Duodenal mucosa (tissue), 2 donors: ENCODE data around the gene PXT1.
"Not testable (repeated sequence)": the region's sequence is repeated elsewhere in the genome, so short reads cannot be mapped to it uniquely, and the experiment has no call there.

Source experiments
- H3K27ac ChIP-seq: one replicate; pipeline ENCODE4 v1.7.0; 2013; ENCODE audit warnings: low read depth, low read length
- H3K27me3 ChIP-seq, 2 donors: one replicate each; pipeline ENCODE4 v1.7.0; 2013; ENCODE audit warnings: low read length in 2 of 2, control low read depth in 1 of 2; ENCODE audit not compliant: insufficient read depth in 2 of 2, control insufficient read depth in 1 of 2
- H3K36me3 ChIP-seq, 2 donors: one replicate each; pipeline ENCODE4 v1.7.0; 2013; ENCODE audit warnings: low read length in 2 of 2, control low read depth in 1 of 2; ENCODE audit not compliant: insufficient read depth in 2 of 2, control insufficient read depth in 1 of 2
- H3K4me1 ChIP-seq, 2 donors: one replicate each; pipeline ENCODE4 v1.7.0; 2013; ENCODE audit warnings: low read length in 2 of 2, control low read depth in 1 of 2; ENCODE audit not compliant: insufficient read depth in 2 of 2, control insufficient read depth in 1 of 2
- H3K4me3 ChIP-seq, 2 donors: one replicate each; pipeline ENCODE4 v1.7.0; 2013; ENCODE audit warnings: low read length in 2 of 2, low read depth in 1 of 2
- H3K9ac ChIP-seq, 2 donors: one replicate each; pipeline ENCODE4 v1.7.0; 2013; ENCODE audit warnings: low read length in 2 of 2, low read depth in 1 of 2
- H3K9me3 ChIP-seq, 2 donors: one replicate each; pipeline ENCODE4 v1.7.0; 2013; ENCODE audit warnings: low read length in 2 of 2, control low read depth in 1 of 2; ENCODE audit not compliant: control insufficient read depth in 1 of 2

Gene PXT1

GRCh38 chr6:36426622-36427021 is 16.0 kb downstream of the PXT1 start:
- Histone ChIP-seq H3K4me3 (no peak overlapping the region), H3K9ac (no peak overlapping the region), H3K27me3 (no peaks in the 10 kb centered on the region), H3K36me3 (no peaks in the 10 kb centered on the region), H3K9me3 (no peaks in the 10 kb centered on the region), H3K27ac (no peak overlapping the region), H3K4me1 (peaks cover 6% of the 10 kb centered on the region in 2 donors)

- Histone ChIP-seq H3K4me3 (peak overlapping the region; percentile 82 to 83), H3K9me3 (no peaks in the 10 kb centered on the region), H3K4me1 (peaks cover 6% of the 10 kb centered on the region in 2 donors), H3K27ac (peak overlapping the region; percentile 60), H3K36me3 (no peaks in the 10 kb centered on the region), H3K27me3 (no peaks in the 10 kb centered on the region), H3K9ac (peak overlapping the region; percentile 58 to 83)
These were observed 19.4 kb downstream of the PXT1 start for GRCh38 chr6:36423101-36423824.

- Histone ChIP-seq H3K9me3 (no peaks in the 10 kb centered on the region), H3K27ac (peak overlapping the region; percentile 60)
These were observed 19.9 kb downstream of the PXT1 start for GRCh38 chr6:36422714-36423100.

GRCh38 chr6:36419310-36419709 is 23.3 kb downstream of the PXT1 start:
- Histone ChIP-seq H3K9me3 (no peaks in the 10 kb centered on the region), H3K4me1 (peaks cover 6 to 7% of the 10 kb centered on the region in 2 donors), H3K36me3 (no peaks in the 10 kb centered on the region), H3K9ac (no peak overlapping the region), H3K27ac (no peak overlapping the region), H3K4me3 (no peak overlapping the region), H3K27me3 (no peaks in the 10 kb centered on the region)

More at GRCh38 chr6:36422714-36423100, 19.9 kb downstream of the PXT1 start:
- Histone ChIP-seq H3K36me3 (no peaks in the 10 kb centered on the region), H3K27me3 (no peaks in the 10 kb centered on the region), H3K9ac (peak overlapping the region; percentile 58 to 83), H3K4me3 (peak overlapping the region; percentile 60 to 82), H3K4me1 (peaks cover 6% of the 10 kb centered on the region in 2 donors)

- Histone ChIP-seq H3K36me3 (no peaks in the 10 kb centered on the region), H3K4me1 (peaks cover 6 to 10% of the 10 kb centered on the region in 2 donors), H3K4me3 (no peak overlapping the region), H3K27ac (no peak overlapping the region), H3K27me3 (no peaks in the 10 kb centered on the region), H3K9me3 (no peaks in the 10 kb centered on the region), H3K9ac (no peak overlapping the region)
These were observed 24.1 kb downstream of the PXT1 start for GRCh38 chr6:36418558-36418957.

- no peaks in the 10 kb centered on the region for H3K36me3 ChIP-seq
- no peaks in the 10 kb centered on the region for H3K9me3 ChIP-seq
- H3K4me1 ChIP-seq: peaks cover 0 to 4% of the 10 kb centered on the region in 2 donors
- no peak overlapping the region for H3K4me3 ChIP-seq
- peak overlapping the region in 1 of 2 donors; percentile 0 for H3K9ac ChIP-seq
- H3K27me3 ChIP-seq: no peaks in the 10 kb centered on the region
- no peak overlapping the region for H3K27ac ChIP-seq
These were observed 28.2 kb downstream of the PXT1 start for GRCh38 chr6:36414481-36414880.

- Histone ChIP-seq H3K4me1 (peaks cover 0 to 4% of the 10 kb centered on the region in 2 donors), H3K36me3 (no peaks in the 10 kb centered on the region), H3K27me3 (no peaks in the 10 kb centered on the region), H3K9me3 (no peaks in the 10 kb centered on the region), H3K27ac (no peak overlapping the region), H3K9ac (no peak overlapping the region), H3K4me3 (no peak overlapping the region)
These were observed 28.9 kb downstream of the PXT1 start for GRCh38 chr6:36413489-36414480.

GRCh38 chr6:36409718-36410117 is 32.9 kb downstream of the PXT1 start:
- not testable (repeated sequence) for H3K9ac ChIP-seq, H3K4me3 ChIP-seq, H3K27me3 ChIP-seq, H3K36me3 ChIP-seq, H3K4me1 ChIP-seq, H3K27ac ChIP-seq, H3K9me3 ChIP-seq

- H3K9me3 ChIP-seq: no peaks in the 10 kb centered on the region
- no peaks in the 10 kb centered on the region for H3K36me3 ChIP-seq
- no peak overlapping the region for H3K27ac ChIP-seq
- H3K9ac ChIP-seq: no peak overlapping the region
- no peaks in the 10 kb centered on the region for H3K4me1 ChIP-seq
- no peak overlapping the region for H3K4me3 ChIP-seq
- H3K27me3 ChIP-seq: peaks cover 0 to 5% of the 10 kb centered on the region in 2 donors
These were observed 38.5 kb downstream of the PXT1 start for GRCh38 chr6:36404164-36404563.

- Histone ChIP-seq H3K4me1 (no peaks in the 10 kb centered on the region), H3K27me3 (peaks cover 0 to 5% of the 10 kb centered on the region in 2 donors), H3K36me3 (no peaks in the 10 kb centered on the region), H3K4me3 (no peak overlapping the region), H3K27ac (no peak overlapping the region), H3K9ac (no peak overlapping the region), H3K9me3 (no peaks in the 10 kb centered on the region)
These were observed 40.2 kb downstream of the PXT1 start for GRCh38 chr6:36402481-36402880.
